Uterus (tissue), 4 donors: ENCODE measurements around the gene GLB1L. TPM values are rescaled to one million over a fixed set of nuclear protein-coding genes. Genes with fewer than 3 reads are reported as not detected.

Source experiments
- DNase-seq, 2 donors: peaks; one replicate each; pipeline ENCODE4 v3.0.0-alpha.2; 2019 to 2020
- H3K27ac ChIP-seq, 2 donors: fragments of 200-600 bp; sonication (generic); 1 replicate in 1 of 2; 2 replicates in 1 of 2; pipeline ENCODE4 v1.5.1; 2016 to 2018
- H3K27me3 ChIP-seq, 2 donors: fragments of 200-600 bp; sonication (generic); one replicate each; pipeline ENCODE4 v1.5.1; 2018 to 2019; ENCODE audit warnings: control low read depth in 1 of 2
- H3K36me3 ChIP-seq, 2 donors: fragments of 200-600 bp; sonication (generic); one replicate each; pipeline ENCODE4 v1.5.1; 2019; ENCODE audit warnings: control low read depth in 1 of 2
- H3K4me1 ChIP-seq, 2 donors: fragments of 200-600 bp; sonication (generic); one replicate each; pipeline ENCODE4 v1.5.1; 2018 to 2019; ENCODE audit warnings: control low read depth in 1 of 2
- H3K4me3 ChIP-seq, 2 donors: fragments of 200-600 bp; sonication (generic); 1 replicate in 1 of 2; 2 replicates in 1 of 2; pipeline ENCODE4 v1.5.1; 2018 to 2019; ENCODE audit warnings: mild to moderate bottlenecking in 1 of 2
- H3K9me3 ChIP-seq, 2 donors: fragments of 200-600 bp; sonication (generic); one replicate each; pipeline ENCODE4 v1.5.1; 2019; ENCODE audit warnings: control low read depth in 1 of 2
- CTCF ChIP-seq, 4 experiments: fragments of 200-600 bp in 2 of 4; fragments of 450-650 bp in 2 of 4; sonication (generic) in 2 of 4; IDR thresholded peaks; one replicate each; pipeline ENCODE4 v1.5.1; 2016 to 2019; ENCODE audit warnings: antibody characterized with exemption in 4 of 4, mild to moderate bottlenecking in 2 of 4, moderate library complexity in 1 of 4
- POLR2A ChIP-seq, 2 donors: fragments of 450-650 bp; IDR thresholded peaks; one replicate each; pipeline ENCODE4 v1.6.1; 2016; ENCODE audit warnings: antibody characterized with exemption in 2 of 2, mild to moderate bottlenecking in 1 of 2, moderate library complexity in 1 of 2
- intact Hi-C: fragments of 100-400 bp; cut with DNase I; formaldehyde crosslinking; loops from one replicate; pipeline ENCODE4 v1.15.1; 2023; ENCODE audit warnings: low total_unique reads
- total RNA-seq, 4 donors: library from RNA; depleted of rRNA in 3 of 4; stranded (reverse); fragments of >200 nt in 3 of 4; gene quantifications; one replicate each; pipeline versions ENCODE4 v1.1.0 to v1.2.4, GENCODE V29; 2014 to 2023
- donor health status: DM: yes; HTN: yes; CAD: no.

GLB1L gene
- total RNA-seq, 4 donors from 2014 or later = 8.2 to 20.7 (median 10.9) TPM

GRCh38 chr2:219213486-219214071, 31.7 kb downstream of the GLB1L start:
- Histone ChIP-seq H3K4me1 (peaks cover 0 to 5% of the 10 kb centered on the region in 2 donors), H3K36me3 (no peaks in the 10 kb centered on the region), H3K27me3 (no peaks in the 10 kb centered on the region), H3K4me3 (no peak overlapping the region), H3K27ac (no peak overlapping the region), H3K9me3 (no peaks in the 10 kb centered on the region)
- TF ChIP-seq CTCF (IDR thresholded peaks at IDR 0.05) = no peak
- TF ChIP-seq POLR2A (IDR thresholded peaks at IDR 0.05) = no peak
- intact Hi-C loops = no loop called here
- DNase-seq = no peak

GRCh38 chr2:219213026-219213415, 32.2 kb downstream of the GLB1L start:
- no peak for TF ChIP-seq CTCF (IDR thresholded peaks at IDR 0.05)
- no peak for TF ChIP-seq POLR2A (IDR thresholded peaks at IDR 0.05)
- Histone ChIP-seq H3K4me1 (peaks cover 0 to 6% of the 10 kb centered on the region in 2 donors), H3K27me3 (no peaks in the 10 kb centered on the region), H3K27ac (no peak overlapping the region), H3K36me3 (no peaks in the 10 kb centered on the region), H3K9me3 (no peaks in the 10 kb centered on the region), H3K4me3 (no peak overlapping the region)
- intact Hi-C loops = no loop called here
- no peak for DNase-seq

- TF ChIP-seq POLR2A (IDR thresholded peaks at IDR 0.05) (no peak), CTCF (IDR thresholded peaks at IDR 0.05) (no peak)
- Histone ChIP-seq H3K27me3 (no peaks in the 10 kb centered on the region), H3K27ac (no peak overlapping the region), H3K9me3 (no peaks in the 10 kb centered on the region), H3K4me3 (no peak overlapping the region), H3K36me3 (no peaks in the 10 kb centered on the region), H3K4me1 (peaks cover 0 to 7% of the 10 kb centered on the region in 2 donors)
- DNase-seq = no peak
- intact Hi-C loops = no loop called here
These were observed 34.3 kb downstream of the GLB1L start for GRCh38 chr2:219210886-219211362.

- intact Hi-C loops = no loop called here
- Histone ChIP-seq H3K27ac (no peak overlapping the region), H3K36me3 (no peaks in the 10 kb centered on the region)
These were observed 34.9 kb downstream of the GLB1L start for GRCh38 chr2:219210196-219210885.

More at GRCh38 chr2:219210196-219210885, 34.9 kb downstream of the GLB1L start:
- H3K9me3 ChIP-seq = no peaks in the 10 kb centered on the region
- H3K4me1 ChIP-seq = peaks cover 0 to 7% of the 10 kb centered on the region in 2 donors
- H3K27me3 ChIP-seq = no peaks in the 10 kb centered on the region
- TF ChIP-seq POLR2A (IDR thresholded peaks at IDR 0.05) = no peak
- TF ChIP-seq CTCF (IDR thresholded peaks at IDR 0.05) = no peak
- H3K4me3 ChIP-seq = no peak overlapping the region
- no peak for DNase-seq
